Adrenal gland (tissue), 12 donors: ENCODE measurements around the gene PTH. TPM values are rescaled to one million over a fixed set of nuclear protein-coding genes. Genes with fewer than 3 reads are reported as not detected.

Source experiments
- DNase-seq, 7 donors: peaks; one replicate each; pipeline ENCODE4 v3.0.0-alpha.2; 2019 to 2020
- H3K27ac ChIP-seq, 5 donors: fragments of 200-600 bp; sonication (generic) in 4 of 5; 1 replicate in 3 of 5; 2 replicates in 2 of 5; pipeline versions ENCODE4 v1.5.1 to v1.8.0; 2016 to 2020; ENCODE audit warnings: mild to moderate bottlenecking in 1 of 5
- H3K27me3 ChIP-seq: fragments of 200-600 bp; 2 replicates; pipeline ENCODE4 v1.8.0; 2021
- H3K36me3 ChIP-seq, 2 donors: fragments of 200-600 bp; replicated peaks in 1 of 2; 1 replicate in 1 of 2; 2 replicates in 1 of 2; pipeline versions ENCODE4 v1.5.1 to v1.8.0; 2018 to 2022
- H3K4me1 ChIP-seq, 2 donors: fragments of 200-600 bp; replicated peaks in 1 of 2; 1 replicate in 1 of 2; 2 replicates in 1 of 2; pipeline versions ENCODE4 v1.5.1 to v1.8.0; 2018 to 2021
- H3K4me3 ChIP-seq, 4 donors: fragments of 200-600 bp; sonication (generic) in 3 of 4; one replicate each; pipeline ENCODE4 v1.5.1; 2016 to 2018
- H3K9me3 ChIP-seq, 3 donors: fragments of 200-600 bp; sonication (generic) in 1 of 3; replicated peaks in 1 of 3; 1 replicate in 2 of 3; 2 replicates in 1 of 3; pipeline versions ENCODE4 v1.5.1 to v1.8.0; 2016 to 2021
- POLR2A ChIP-seq, 2 donors: fragments of 450-650 bp; IDR thresholded peaks; one replicate each; pipeline ENCODE4 v1.6.1; 2017; ENCODE audit warnings: antibody characterized with exemption in 2 of 2, mild to moderate bottlenecking in 2 of 2, moderate library complexity in 1 of 2
- WGBS, 4 donors: extraction: QIAGEN DNeasy Blood & Tissue Kit in 2 of 4; methylation state at CpG; one replicate each; pipeline versions ENCODE4 v1.1.5 to v1.1.7; 2013 to 2017; 5-methylcytosine and 5-hydroxymethylcytosine counted together
- intact Hi-C, 2 donors: fragments of 100-400 bp; cut with DNase I; formaldehyde crosslinking; loops; one replicate each; pipeline versions ENCODE4 v1.14.1 to v1.15.0; 2022 to 2023
- polyA plus RNA-seq, 3 donors: library from polyadenylated mRNA; stranded (reverse); fragments of 200-250 nt in 2 of 3; fragments of 350-450 nt in 1 of 3; fragmentation: Illumina TruSeq in 1 of 3; extraction: RNeasy Lipid Tissue Mini Kit (QIAGEN cat#74804) in 1 of 3; gene quantifications; one replicate each; pipeline ENCODE4 v1.2.3, GENCODE V29; 2013 to 2014
- total RNA-seq, 9 donors: library from RNA; depleted of rRNA in 4 of 9; stranded (reverse); fragments of >200 nt in 4 of 9; fragments of 120-200 nt in 1 of 9; fragmentation: NEBNext Ultra II Directional in 1 of 9; extraction: Animal tissue kit (Norgen Biotek cat#: 25700) in 1 of 9; gene quantifications; one replicate each; pipeline versions ENCODE4 v1.1.0 to v1.2.4, GENCODE V29; 2013 to 2023
- TF ChIP-seq, protein P1 (sequence below), 6 experiments: fragments of 450-650 bp in 4 of 6; fragments of 200-600 bp in 2 of 6; sonication (generic) in 1 of 6; IDR thresholded peaks; 1 replicate in 5 of 6; 2 replicates in 1 of 6; pipeline versions ENCODE4 v1.5.1 to v1.8.0; 2016 to 2021; ENCODE audit warnings: antibody characterized with exemption in 6 of 6, mild to moderate bottlenecking in 2 of 6, moderate library complexity in 1 of 6
- donor health status: healthy with polysubstance abuse.
- donor health status: Bipolar disorder and iron deficiency.
- donor health status: DM: yes; HTN: yes; CAD: no.
- donor health status: DM: no; HTN: no; CAD: no.
- donor health status: DM: no; HTN: no; CAD: no.
- donor health status: DM: yes; HTN: yes; CAD: no.

Gene PTH
- total and polyA plus RNA-seq, 12 donors: not detected

DNA sequence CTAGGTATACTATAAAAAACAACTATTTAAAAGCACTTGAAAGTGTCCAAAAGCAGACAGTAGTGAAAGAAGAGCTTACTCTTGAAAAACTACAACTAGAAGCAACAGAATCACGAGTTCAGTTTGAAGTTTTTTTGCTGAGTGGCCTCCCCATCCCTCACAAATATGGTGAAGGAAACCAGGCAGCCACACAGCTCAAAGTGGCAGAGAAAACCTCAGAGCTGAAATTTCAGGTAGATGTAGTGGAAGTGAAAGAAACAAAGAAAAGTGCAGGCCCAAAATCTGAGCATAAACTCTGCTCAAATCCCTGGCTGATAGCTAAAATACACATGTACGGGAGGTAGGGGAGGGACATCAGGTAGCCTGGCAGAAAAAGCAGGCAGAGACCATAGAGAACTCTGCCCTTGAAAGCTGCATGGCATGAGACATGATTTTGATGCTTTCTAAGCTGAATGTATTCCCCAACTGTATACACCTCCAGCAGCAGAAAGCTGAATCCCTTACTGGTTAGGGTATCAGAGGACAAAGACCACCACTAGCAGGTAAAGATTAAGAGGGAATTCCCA is 44.9 kb downstream of the PTH start:
- no peak for DNase-seq
- intact Hi-C loops: no loop called here
- no peak overlapping the region for H3K4me3 ChIP-seq
- H3K27ac ChIP-seq: no peak overlapping the region
- WGBS, 4 donors: 82 to 93% (median 91%) methylated on average over 2 of the region's 2 CpGs
- H3K27me3 ChIP-seq: no peaks in the 10 kb centered on the region
- H3K36me3 ChIP-seq: no peaks in the 10 kb centered on the region
- H3K4me1 ChIP-seq: peaks cover 6 to 24% of the 10 kb centered on the region in 2 donors
- TF ChIP-seq, protein P1, sequence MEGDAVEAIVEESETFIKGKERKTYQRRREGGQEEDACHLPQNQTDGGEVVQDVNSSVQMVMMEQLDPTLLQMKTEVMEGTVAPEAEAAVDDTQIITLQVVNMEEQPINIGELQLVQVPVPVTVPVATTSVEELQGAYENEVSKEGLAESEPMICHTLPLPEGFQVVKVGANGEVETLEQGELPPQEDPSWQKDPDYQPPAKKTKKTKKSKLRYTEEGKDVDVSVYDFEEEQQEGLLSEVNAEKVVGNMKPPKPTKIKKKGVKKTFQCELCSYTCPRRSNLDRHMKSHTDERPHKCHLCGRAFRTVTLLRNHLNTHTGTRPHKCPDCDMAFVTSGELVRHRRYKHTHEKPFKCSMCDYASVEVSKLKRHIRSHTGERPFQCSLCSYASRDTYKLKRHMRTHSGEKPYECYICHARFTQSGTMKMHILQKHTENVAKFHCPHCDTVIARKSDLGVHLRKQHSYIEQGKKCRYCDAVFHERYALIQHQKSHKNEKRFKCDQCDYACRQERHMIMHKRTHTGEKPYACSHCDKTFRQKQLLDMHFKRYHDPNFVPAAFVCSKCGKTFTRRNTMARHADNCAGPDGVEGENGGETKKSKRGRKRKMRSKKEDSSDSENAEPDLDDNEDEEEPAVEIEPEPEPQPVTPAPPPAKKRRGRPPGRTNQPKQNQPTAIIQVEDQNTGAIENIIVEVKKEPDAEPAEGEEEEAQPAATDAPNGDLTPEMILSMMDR (IDR thresholded peaks at IDR 0.05): no peak
- no peak for TF ChIP-seq POLR2A (IDR thresholded peaks at IDR 0.05)
- peaks cover 0 to under 1% (median 0%) of the 10 kb centered on the region in 3 donors for H3K9me3 ChIP-seq

GRCh38 chr11:13449522-13449921 is 46.3 kb downstream of the PTH start:
- intact Hi-C loops: no loop called here
- H3K9me3 ChIP-seq: peaks cover 0 to 7% (median 0%) of the 10 kb centered on the region in 3 donors
- peak overlapping the region in 1 of 5 donors; percentile 59 for H3K27ac ChIP-seq
- TF ChIP-seq POLR2A (IDR thresholded peaks at IDR 0.05): no peak
- TF ChIP-seq, protein P1 (IDR thresholded peaks at IDR 0.05): no peak
- no peak overlapping the region for H3K4me3 ChIP-seq
- WGBS, 4 donors: 0 to 68% (median 29%) methylated on average over 1 of the region's 1 CpG
- H3K27me3 ChIP-seq: no peaks in the 10 kb centered on the region
- H3K36me3 ChIP-seq: no peaks in the 10 kb centered on the region
- no peak for DNase-seq
- H3K4me1 ChIP-seq: peaks cover 6 to 25% of the 10 kb centered on the region in 2 donors

GRCh38 chr11:13448876-13449275 is 46.9 kb downstream of the PTH start:
- H3K9me3 ChIP-seq: peaks cover 0 to 7% (median 0%) of the 10 kb centered on the region in 3 donors
- no peak overlapping the region for H3K4me3 ChIP-seq
- 34 to 61% (median 48%) methylated on average over 2 of the region's 2 CpGs for WGBS, 4 donors
- TF ChIP-seq, protein P1 (IDR thresholded peaks at IDR 0.05): no peak
- TF ChIP-seq POLR2A (IDR thresholded peaks at IDR 0.05): no peak
- intact Hi-C loops: no loop called here
- H3K4me1 ChIP-seq: peaks cover 6 to 25% of the 10 kb centered on the region in 2 donors
- peak in 3 of 7 donors; percentile 21 to 42 (median 34) for DNase-seq
- no peaks in the 10 kb centered on the region for H3K36me3 ChIP-seq
- peak overlapping the region in 1 of 5 donors; percentile 59 for H3K27ac ChIP-seq
- no peaks in the 10 kb centered on the region for H3K27me3 ChIP-seq

DNA sequence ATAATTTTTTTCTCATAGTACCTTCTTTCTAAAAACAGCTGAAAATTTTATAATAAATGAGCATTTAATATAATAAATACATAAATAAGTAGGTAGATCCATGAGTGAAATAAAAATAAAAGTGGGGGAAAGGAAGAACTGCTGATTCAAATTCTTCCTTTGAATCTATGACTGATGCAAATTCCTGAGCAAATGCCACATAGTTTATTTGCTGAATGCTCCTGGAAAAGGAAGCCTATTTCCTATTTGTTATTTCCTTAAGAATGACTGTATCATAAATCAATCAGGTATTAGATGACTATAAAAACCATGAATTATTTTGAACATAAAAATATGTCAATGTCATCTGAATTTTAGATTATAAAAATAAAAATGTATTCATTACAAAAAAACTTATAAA is 49.4 kb downstream of the PTH start:
- no peak for DNase-seq
- TF ChIP-seq, protein P1 (IDR thresholded peaks at IDR 0.05): no peak
- no peak for TF ChIP-seq POLR2A (IDR thresholded peaks at IDR 0.05)
- no peak overlapping the region for H3K27ac ChIP-seq
- no peaks in the 10 kb centered on the region for H3K36me3 ChIP-seq
- H3K4me1 ChIP-seq: peaks cover 6 to 25% of the 10 kb centered on the region in 2 donors
- peaks cover 0 to 7% (median 0%) of the 10 kb centered on the region in 3 donors for H3K9me3 ChIP-seq
- no peak overlapping the region for H3K4me3 ChIP-seq
- no peaks in the 10 kb centered on the region for H3K27me3 ChIP-seq
- intact Hi-C loops: no loop called here
